Bone marrow (tissue), 2 donors: ENCODE data around the gene IRX6.

Experiments used
- DNase-seq, 2 donors: peaks; one replicate each; lab custom pipeline; 2025; lab: John Stamatoyannopoulos, UW

IRX6 gene

DNA sequence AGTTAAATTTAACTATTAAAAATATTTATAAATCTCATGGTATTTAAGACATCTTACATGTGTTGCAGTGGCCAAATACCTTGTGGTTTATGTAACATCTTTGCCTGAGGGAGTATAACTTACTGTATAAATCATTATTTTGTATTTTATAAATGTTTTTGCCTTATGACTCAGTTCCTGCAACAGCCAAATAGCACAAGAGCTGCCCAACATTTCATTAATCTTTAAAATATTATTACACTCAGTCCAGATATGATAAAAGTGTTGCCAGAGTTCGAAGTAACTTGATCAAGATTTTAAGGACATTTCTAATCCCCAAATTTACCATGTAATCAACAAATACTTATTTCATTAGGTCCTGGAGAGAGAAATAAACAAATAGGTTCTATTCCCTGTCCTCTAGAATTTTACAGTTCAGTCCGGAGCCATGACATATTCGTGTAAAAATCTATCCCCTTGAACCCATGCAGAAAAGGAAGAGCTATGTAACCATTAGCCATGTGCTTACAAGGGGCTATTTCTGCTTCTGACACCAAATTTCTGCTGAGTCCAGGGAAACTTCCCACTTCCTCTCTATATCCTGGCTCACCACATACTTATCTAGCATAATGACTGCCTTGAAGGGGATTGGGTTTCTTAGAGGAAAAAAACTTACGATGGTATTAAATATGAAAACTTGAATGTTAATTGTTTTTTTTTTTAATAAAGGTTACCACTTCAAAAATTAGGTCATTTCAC lies 44.0 kb downstream of the IRX6 start:
- no peak for DNase-seq

DNA sequence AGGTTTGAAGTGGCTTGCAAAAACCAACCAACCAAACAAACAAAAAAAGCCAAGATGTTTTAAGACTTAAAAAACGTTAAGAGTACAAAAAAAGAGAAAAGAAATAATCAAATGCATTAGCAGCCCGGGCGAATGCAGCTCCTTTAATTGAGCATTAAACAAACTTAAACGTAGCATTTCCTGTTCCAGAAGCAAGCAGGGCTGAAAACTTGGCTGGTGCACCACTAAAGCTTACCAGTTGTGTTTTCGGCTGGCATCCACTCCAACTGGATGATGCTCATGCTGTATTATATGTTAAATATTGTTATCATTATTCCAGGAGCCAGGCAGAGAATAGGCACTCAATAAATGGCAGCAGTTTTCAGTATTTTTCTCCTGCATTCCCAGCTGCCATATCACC lies 45.1 kb downstream of the IRX6 start:
- DNase-seq: no peak

DNA sequence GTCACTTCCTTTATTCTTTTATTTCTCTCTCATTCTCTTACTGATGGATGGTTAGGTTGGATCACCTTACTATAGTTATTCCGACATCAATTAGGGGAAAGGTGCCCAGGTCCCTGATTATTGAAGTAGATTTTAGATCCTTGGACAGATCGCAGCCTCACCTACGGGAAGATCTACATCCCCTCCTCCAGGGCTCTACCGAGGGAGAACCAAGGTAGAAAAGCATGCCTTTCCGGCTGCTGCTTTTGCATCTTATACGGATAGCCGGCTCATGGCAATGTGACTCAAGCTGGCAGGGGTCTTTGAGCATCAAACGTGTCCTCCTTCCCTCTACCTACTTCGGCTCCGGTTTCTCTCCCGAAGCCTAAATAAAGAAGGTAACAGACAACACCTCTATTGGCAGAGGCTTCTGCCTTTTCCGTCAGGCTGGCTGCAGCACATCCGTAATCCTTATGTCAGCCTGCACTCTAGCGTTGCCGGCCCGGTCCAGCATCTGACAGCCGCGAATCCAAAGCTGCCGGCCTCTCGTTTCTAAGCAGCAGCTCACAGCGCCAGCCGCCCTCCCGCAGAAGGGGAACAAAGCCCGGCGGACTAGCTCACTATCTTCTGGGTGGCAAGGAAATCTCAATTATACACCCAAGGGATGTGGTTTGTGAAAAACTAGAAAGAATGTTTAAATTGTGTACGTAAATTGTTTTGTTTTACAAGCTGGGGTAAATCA lies 46.9 kb downstream of the IRX6 start:
- DNase-seq: no peak

DNA sequence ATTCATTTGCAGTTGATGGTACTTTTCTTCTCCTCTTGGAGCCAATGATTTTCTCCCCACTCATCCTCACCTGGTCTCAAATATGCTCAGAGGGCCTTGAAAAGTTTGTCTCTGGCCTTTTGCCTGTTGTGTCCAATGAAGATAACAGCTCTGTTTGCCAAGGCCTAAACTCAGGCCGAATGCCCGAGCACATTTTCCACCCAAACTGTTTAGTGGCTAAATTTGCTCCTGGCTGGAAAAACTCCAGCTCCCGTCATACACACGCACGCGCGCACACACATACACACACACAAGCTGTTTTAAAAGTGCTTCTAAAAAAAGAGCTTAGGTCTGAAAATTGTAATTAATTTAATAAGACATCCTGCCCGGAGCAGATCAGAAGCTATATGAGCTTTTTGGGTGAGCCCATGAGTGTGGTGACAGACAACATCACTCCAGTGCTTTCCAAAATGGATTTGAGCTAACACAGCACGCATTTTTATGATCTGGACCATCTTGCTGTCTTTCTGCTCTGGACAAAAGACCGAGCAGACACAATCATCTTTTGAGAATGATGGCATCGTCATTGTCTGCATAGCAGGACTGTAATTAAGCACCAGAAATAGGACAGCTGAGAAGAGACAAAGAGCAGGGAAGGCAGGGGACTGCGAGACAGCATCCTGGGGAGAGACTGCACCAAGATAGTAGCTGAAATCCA lies 48.9 kb downstream of the IRX6 start:
- DNase-seq: no peak

DNA sequence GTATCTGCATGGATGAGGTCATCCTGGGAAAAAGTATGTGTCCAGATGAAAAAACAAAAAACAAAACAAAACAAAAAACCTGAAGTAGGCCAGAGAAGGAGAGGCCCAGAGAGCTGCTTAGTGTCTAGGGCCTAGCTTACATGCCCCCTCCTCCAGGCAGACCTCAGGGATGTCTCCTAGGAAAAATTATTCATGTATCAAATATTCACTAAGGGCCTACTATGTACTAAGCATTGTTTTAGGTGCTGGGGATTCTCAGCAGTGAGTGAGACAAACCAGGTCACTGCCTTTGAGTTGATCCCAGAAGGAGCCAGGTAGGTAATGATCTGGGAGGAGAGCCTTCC lies 49.5 kb downstream of the IRX6 start:
- no peak for DNase-seq

DNA sequence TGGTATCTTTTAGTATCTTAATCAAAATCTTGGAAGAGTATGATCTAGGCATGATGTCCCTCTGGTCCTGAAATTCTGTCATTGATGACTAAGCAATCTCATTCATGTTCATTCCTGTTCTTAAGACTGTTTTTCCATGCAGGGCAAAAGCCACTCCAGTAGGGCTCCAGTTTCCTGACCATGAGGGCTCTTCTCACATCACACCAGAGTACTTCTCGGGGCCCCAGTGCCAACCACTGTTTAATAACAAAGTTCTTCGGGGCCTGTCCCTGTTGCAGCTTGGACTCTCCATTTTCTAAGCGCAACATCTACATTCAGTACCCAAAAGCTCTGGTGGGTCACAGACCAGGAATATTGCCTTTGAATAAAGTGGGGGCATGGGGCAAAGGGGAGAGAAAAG lies 52.0 kb downstream of the IRX6 start:
- DNase-seq: no peak

DNA sequence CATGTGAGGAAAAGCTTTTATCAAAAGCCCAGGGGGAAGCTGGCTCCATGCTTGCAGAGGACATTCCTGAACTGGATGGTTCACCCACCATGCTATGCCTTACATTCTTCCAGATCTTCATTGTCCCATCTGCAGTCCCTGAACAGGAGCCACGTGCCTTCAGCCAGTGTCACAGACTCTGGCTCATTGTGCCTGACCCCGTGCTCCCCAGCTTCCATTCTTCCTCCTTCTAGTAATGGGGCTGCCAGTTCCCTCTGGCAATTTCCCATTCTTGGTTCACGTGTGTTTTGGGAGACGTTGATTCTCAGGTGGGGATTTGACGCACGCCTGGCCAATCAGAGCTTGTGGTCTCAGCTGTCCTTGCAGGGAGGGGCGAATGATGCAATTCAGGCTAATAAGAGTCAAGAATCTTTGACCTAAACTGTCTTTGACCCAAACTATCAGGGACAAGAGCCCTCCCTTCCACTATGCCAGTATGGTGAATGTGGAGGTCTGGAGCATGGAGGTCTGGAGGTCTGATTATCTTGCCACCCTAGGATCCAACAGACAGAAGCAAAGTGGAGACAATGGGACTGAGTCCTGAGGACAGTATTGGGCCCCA lies 52.7 kb downstream of the IRX6 start:
- no peak for DNase-seq

DNA sequence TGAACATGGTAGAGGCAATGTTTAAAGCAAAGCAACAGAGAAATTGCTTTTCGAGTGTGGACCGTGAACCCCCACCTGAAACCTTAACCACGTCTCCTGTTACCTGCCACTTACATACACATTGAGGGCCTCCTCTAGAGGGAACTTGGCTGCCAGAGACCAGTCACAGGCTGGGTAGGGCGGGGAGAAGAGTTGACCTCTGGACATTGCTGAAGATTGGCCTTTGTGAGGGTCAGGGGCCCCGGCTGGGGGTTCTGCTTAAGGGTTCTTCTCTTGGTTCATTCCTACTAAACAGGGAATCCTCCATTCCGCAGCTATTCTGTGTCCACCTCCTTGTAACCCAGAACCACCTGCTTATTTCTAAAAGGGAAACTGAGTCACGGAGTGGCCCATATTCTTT lies 53.8 kb downstream of the IRX6 start:
- no peak for DNase-seq

DNA sequence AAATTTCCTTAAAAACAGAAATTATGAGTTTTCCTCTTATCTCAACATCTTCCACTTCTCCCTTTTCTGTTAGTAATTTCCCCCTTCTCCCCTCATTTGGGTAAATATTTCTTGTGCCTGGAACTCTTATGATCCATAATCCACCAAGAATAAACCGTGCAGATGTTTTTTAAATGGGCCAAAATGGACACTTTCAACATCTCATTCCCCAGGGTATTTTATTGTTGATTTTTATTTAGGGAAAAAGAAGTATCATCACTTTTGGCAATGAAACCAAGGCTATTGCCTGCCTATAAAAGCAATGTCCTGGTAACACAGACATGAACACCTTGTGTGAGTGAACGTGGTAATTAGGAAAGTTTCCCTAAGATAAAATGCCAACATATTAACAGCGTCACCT lies 54.6 kb downstream of the IRX6 start:
- DNase-seq: no peak

DNA sequence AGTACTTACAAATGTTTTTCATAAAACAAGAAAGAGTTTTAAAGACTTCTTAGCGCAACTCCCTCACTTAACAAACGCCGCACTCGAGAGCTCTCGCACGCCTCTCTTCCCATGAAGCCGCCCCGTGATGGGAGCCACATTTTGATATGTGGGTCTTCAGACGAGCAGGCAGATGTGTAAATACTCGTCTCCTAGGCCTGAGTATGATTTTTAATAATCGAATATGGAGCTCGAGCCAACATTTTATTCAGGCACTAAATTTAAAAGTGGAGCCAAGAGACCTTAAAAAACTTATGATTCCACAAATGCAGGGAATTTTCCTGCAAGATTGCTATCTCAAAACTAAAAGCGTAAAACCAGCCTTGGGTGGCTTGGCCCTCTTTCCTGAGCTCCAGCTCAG lies 55.4 kb downstream of the IRX6 start:
- DNase-seq: no peak

DNA sequence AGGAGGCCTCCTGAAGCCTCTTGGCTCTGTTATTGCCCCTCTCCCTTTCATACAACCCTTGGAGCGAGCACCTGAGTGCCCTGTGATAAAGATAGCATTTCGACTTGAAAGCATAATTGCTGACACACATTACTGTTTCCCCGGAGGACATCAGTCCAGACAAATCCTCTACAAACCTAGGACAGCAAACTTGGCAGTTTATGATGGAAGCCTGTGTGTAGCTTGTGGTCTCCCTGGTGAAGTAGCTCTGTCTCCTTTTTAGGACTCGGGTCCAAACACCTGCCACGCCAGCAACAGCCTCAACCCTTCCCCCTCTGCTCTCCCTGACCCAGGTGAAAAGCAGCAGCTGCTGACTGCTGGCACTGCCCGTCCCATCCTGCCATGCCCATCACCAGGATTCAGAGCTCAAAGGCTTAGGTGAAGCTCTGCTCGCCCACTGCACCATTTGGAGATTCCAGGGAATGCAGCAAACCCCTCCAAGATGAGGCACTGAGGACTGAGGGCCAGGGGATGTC lies 55.9 kb downstream of the IRX6 start:
- DNase-seq: no peak
